Fibroblast of upper back skin (primary cell): ENCODE results near the gene VPS8.
"Not testable (repeated sequence)": the region's sequence is repeated elsewhere in the genome, so short reads cannot be mapped to it uniquely, and the experiment has no call there.

Experiments
- DNase-seq: peaks from one replicate; pipeline ENCODE4 v3.0.0-alpha.2; 2013

The VPS8 gene

GRCh38 chr3:184874709-184875644 lies 63.0 kb downstream of the VPS8 start:
- DNase-seq: peak; percentile 28

- DNase-seq: peak; percentile 3
Measured at GRCh38 chr3:184880276-184881019, 68.5 kb downstream of the VPS8 start.

- no peak for DNase-seq
Measured at GRCh38 chr3:184884359-184885017, 72.5 kb downstream of the VPS8 start.

GRCh38 chr3:184885112-184885511 lies 73.1 kb downstream of the VPS8 start:
- no peak for DNase-seq

- no peak for DNase-seq
Measured at GRCh38 chr3:184887574-184887973, 75.6 kb downstream of the VPS8 start.

GRCh38 chr3:184889312-184889904 lies 77.4 kb downstream of the VPS8 start:
- DNase-seq: no peak

- no peak for DNase-seq
Measured at GRCh38 chr3:184894051-184894450, 82.1 kb downstream of the VPS8 start.

- DNase-seq: no peak
Measured at GRCh38 chr3:184895350-184895749, 83.4 kb downstream of the VPS8 start.

- no peak for DNase-seq
Measured at GRCh38 chr3:184896336-184896735, 84.4 kb downstream of the VPS8 start.

- DNase-seq: no peak
Measured at GRCh38 chr3:184899953-184900595, 88.1 kb downstream of the VPS8 start.

GRCh38 chr3:184907031-184907430 lies 95.1 kb downstream of the VPS8 start:
- not testable (repeated sequence) for DNase-seq

GRCh38 chr3:184907681-184908649 lies 96.0 kb downstream of the VPS8 start:
- DNase-seq: no peak

- DNase-seq: no peak
Measured at GRCh38 chr3:184908859-184909258, 96.9 kb downstream of the VPS8 start.

GRCh38 chr3:184910664-184911063 lies 98.7 kb downstream of the VPS8 start:
- DNase-seq: no peak

GRCh38 chr3:184911570-184911969 lies 99.6 kb downstream of the VPS8 start:
- no peak for DNase-seq

GRCh38 chr3:184912163-184912562 lies 100.2 kb downstream of the VPS8 start:
- DNase-seq: no peak

- DNase-seq: no peak
Measured at GRCh38 chr3:184914628-184915027, 102.7 kb downstream of the VPS8 start.

GRCh38 chr3:184918750-184919149 lies 106.8 kb downstream of the VPS8 start:
- no peak for DNase-seq

- no peak for DNase-seq
Measured at GRCh38 chr3:184919651-184920050, 107.7 kb downstream of the VPS8 start.

GRCh38 chr3:184924547-184924946 lies 112.6 kb downstream of the VPS8 start:
- no peak for DNase-seq

GRCh38 chr3:184927796-184928315 lies 115.9 kb downstream of the VPS8 start:
- no peak for DNase-seq
